GM19372 (cell line): ENCODE data around the gene GPR137.

Source experiments
- ATAC-seq: cut with Tn5 transposase; IDR thresholded peaks from one replicate; pipeline ENCODE4 v1.9.1; 2021; ENCODE audit warnings: mild to moderate bottlenecking, low read depth, moderate library complexity; ENCODE audit not compliant: unreplicated experiment

The GPR137 gene

GRCh38 chr11:64262271-64263002, 23.2 kb upstream of the GPR137 start:
- no peak for ATAC-seq

- no peak for ATAC-seq
Observed at GRCh38 chr11:64263021-64263946, 22.4 kb upstream of the GPR137 start.

- ATAC-seq, result no peak
Observed at GRCh38 chr11:64263947-64264317, 21.7 kb upstream of the GPR137 start.

GRCh38 chr11:64264371-64264852, 21.2 kb upstream of the GPR137 start:
- ATAC-seq, result no peak

GRCh38 chr11:64265176-64266160, 20.2 kb upstream of the GPR137 start:
- ATAC-seq, result no peak

- no peak for ATAC-seq
Observed at GRCh38 chr11:64266339-64266738, 19.3 kb upstream of the GPR137 start.

- no peak for ATAC-seq
Observed at GRCh38 chr11:64267207-64267945, 18.3 kb upstream of the GPR137 start.

GRCh38 chr11:64268025-64268892, 17.4 kb upstream of the GPR137 start:
- ATAC-seq, result no peak

GRCh38 chr11:64268893-64269539, 16.6 kb upstream of the GPR137 start:
- peak; percentile 3 for ATAC-seq

- peak; percentile 64 for ATAC-seq
Observed at GRCh38 chr11:64269540-64270220, 16.0 kb upstream of the GPR137 start.

- ATAC-seq, result no peak
Observed at GRCh38 chr11:64275031-64275800, 10.4 kb upstream of the GPR137 start.

GRCh38 chr11:64275841-64276240, 9.8 kb upstream of the GPR137 start:
- ATAC-seq, result no peak

- no peak for ATAC-seq
Observed at GRCh38 chr11:64276653-64277431, 8.8 kb upstream of the GPR137 start.

- ATAC-seq, result no peak
Observed at GRCh38 chr11:64278576-64279190, 7.0 kb upstream of the GPR137 start.

GRCh38 chr11:64281957-64282770, 3.5 kb upstream of the GPR137 start:
- ATAC-seq, result no peak
